ENCODE results near the gene IRS1. TPM values are rescaled to one million over a fixed set of nuclear protein-coding genes. Genes with fewer than 3 reads are reported as not detected.

The IRS1 gene
- total RNA-seq, 6 experiments from 2014 or later = 9.0 to 24.4 (median 15.8) TPM

GRCh38 chr2:226740039-226740648 is 59.5 kb downstream of the IRS1 start:
- no peak for DNase-seq
- intact Hi-C loops (cut with DNase I) = loop anchor here in 1 of 2 donors (10.0 kb wide), 1 partner anchor 55 kb away; the partner anchor contains the start of gene IRS1
- H3K27ac ChIP-seq = peak overlapping the region; percentile 84 to 93 (median 92)

DNA sequence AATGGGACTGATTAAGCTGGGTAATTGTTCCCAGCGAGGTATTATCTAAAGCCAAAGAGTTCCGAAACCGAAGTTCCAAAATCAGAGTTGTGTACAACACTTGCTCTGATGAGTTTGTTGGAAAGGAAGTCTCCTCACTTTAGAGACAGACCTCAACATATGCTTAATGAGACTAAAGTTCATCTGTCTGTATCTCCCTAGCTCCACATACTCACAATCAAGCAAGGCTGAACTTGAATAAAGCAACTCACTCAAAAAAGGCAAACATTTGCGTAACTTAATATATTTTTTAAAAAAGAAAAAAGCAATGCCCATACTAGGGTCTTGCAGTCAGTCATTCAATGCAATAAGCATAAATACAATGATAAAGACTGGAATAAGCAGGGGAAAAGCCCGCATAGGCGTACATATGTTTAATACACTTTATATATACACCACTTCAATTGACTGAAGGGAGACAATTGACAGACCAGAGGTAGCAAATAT is 60.0 kb downstream of the IRS1 start:
- intact Hi-C loops (cut with DNase I) = loop anchor here (10.0 kb wide), 1 partner anchor 55 kb away; the partner anchor contains the start of gene IRS1 (in 2 of the 2)
- 59% methylated on average over 6 of the region's 6 CpGs for WGBS (ENCODE audit: insufficient coverage, low coverage, low lambda C conversion rate, missing lambda C conversion rate)
- Histone ChIP-seq H3K9me3 (no peaks in the 10 kb centered on the region), H3K27ac (peak overlapping the region; percentile 84 to 93 (median 92)), H3K36me3 (no peaks in the 10 kb centered on the region), H3K27me3 (no peaks in the 10 kb centered on the region), H3K4me1 (peaks cover 0 to 56% (median 27%) of the 10 kb centered on the region in 4 donors), H3K4me3 (no peak overlapping the region)
- TF ChIP-seq POLR2A (IDR thresholded peaks at IDR 0.05) = no peak
- no peak for TF ChIP-seq CTCF (IDR thresholded peaks at IDR 0.05)
- ATAC-seq = peak in 3 of 4 donors; percentile 4 to 9 (median 9)
- no peak for DNase-seq

More at GRCh38 chr2:226740039-226740648, 59.5 kb downstream of the IRS1 start:
- Histone ChIP-seq H3K36me3 (no peaks in the 10 kb centered on the region), H3K4me1 (peaks cover 0 to 54% (median 25%) of the 10 kb centered on the region in 4 donors), H3K27me3 (no peaks in the 10 kb centered on the region), H3K4me3 (no peak overlapping the region), H3K9me3 (no peaks in the 10 kb centered on the region)
- 34% methylated on average over 3 of the region's 3 CpGs for WGBS (ENCODE audit: insufficient coverage, low coverage, low lambda C conversion rate, missing lambda C conversion rate)
- no peak for TF ChIP-seq CTCF (IDR thresholded peaks at IDR 0.05)
- TF ChIP-seq POLR2A (IDR thresholded peaks at IDR 0.05) = no peak
- ATAC-seq = no peak

- Histone ChIP-seq H3K9me3 (no peaks in the 10 kb centered on the region), H3K27me3 (no peaks in the 10 kb centered on the region), H3K36me3 (no peaks in the 10 kb centered on the region), H3K4me1 (peaks cover 0 to 62% (median 29%) of the 10 kb centered on the region in 4 donors), H3K4me3 (no peak overlapping the region), H3K27ac (peak overlapping the region; percentile 84 to 93 (median 92))
- peak; percentile 46 to 86 (median 69) for ATAC-seq
- no peak for DNase-seq
- TF ChIP-seq CTCF (IDR thresholded peaks at IDR 0.05) (no peak), POLR2A (IDR thresholded peaks at IDR 0.05) (no peak)
- intact Hi-C loops (cut with DNase I) = loop anchor here in 1 of 2 donors (10.0 kb wide), 1 partner anchor 56 kb away; the partner anchor contains the start of gene IRS1
- 18% methylated on average over 6 of the region's 6 CpGs for WGBS (ENCODE audit: insufficient coverage, low coverage, low lambda C conversion rate, missing lambda C conversion rate)
Observed at GRCh38 chr2:226738821-226739544, 60.6 kb downstream of the IRS1 start.

DNA sequence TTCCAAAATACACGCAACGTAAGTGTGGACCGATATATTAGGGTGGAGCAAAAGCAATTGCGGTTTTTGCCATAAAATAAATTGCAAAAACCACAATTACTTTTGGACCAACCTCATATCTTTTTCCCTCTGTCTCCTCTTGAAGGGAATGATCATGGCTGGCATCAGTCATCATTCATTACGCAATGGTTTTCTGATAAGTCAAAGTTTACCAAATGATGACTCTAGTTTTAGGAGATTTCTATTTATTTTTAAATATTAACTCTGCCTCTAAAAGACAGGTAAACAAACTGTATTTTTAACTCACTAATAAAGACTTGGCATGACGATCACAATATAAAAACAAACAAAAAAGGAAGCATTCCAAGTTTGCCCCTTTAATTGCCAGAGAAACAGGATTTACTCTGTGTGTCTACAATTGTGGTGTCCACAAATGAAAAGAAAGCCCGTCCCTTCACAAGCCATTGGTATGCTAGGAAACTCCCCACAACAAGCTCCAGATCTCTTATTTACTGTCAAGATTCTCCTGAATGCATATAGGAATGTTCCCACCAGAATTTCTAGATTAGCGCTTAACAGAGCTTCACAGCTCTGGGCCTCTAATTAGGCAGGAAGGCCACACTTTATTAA is 61.3 kb downstream of the IRS1 start:
- no peak for TF ChIP-seq CTCF (IDR thresholded peaks at IDR 0.05)
- no peak for TF ChIP-seq POLR2A (IDR thresholded peaks at IDR 0.05)
- H3K36me3 ChIP-seq = no peaks in the 10 kb centered on the region
- H3K4me3 ChIP-seq = no peak overlapping the region
- DNase-seq = peak in 1 of 3 donors; percentile 58
- no peaks in the 10 kb centered on the region for H3K27me3 ChIP-seq
- H3K27ac ChIP-seq = peak overlapping the region; percentile 84 to 93 (median 92)
- no peaks in the 10 kb centered on the region for H3K9me3 ChIP-seq
- peak; percentile 50 to 65 (median 54) for ATAC-seq
- intact Hi-C loops (cut with DNase I) = loop anchor here in 1 of 2 donors (10.0 kb wide), 1 partner anchor 56 kb away; the partner anchor contains the start of gene IRS1
- H3K4me1 ChIP-seq = peaks cover 0 to 66% (median 29%) of the 10 kb centered on the region in 4 donors
- 19% methylated on average over 8 of the region's 8 CpGs for WGBS (ENCODE audit: insufficient coverage, low coverage, low lambda C conversion rate, missing lambda C conversion rate)
